HG03064 (cell line): ENCODE measurements around the gene RGS6.

ENCODE experiments used
- ATAC-seq: cut with Tn5 transposase; IDR thresholded peaks from one replicate; pipeline ENCODE4 v1.9.1; 2021; ENCODE audit warnings: low read depth; ENCODE audit not compliant: unreplicated experiment

RGS6 gene

GRCh38 chr14:72217135-72217534 is 284.9 kb downstream of the RGS6 start:
- no peak for ATAC-seq

GRCh38 chr14:72222046-72222445 is 289.8 kb downstream of the RGS6 start:
- no peak for ATAC-seq

- no peak for ATAC-seq
Measured at GRCh38 chr14:72236629-72237028, 304.4 kb downstream of the RGS6 start.

GRCh38 chr14:72237722-72238666 is 305.8 kb downstream of the RGS6 start:
- no peak for ATAC-seq

- no peak for ATAC-seq
Measured at GRCh38 chr14:72243309-72244293, 311.4 kb downstream of the RGS6 start.

- no peak for ATAC-seq
Measured at GRCh38 chr14:72247896-72248465, 315.8 kb downstream of the RGS6 start.

- no peak for ATAC-seq
Measured at GRCh38 chr14:72253503-72253902, 321.3 kb downstream of the RGS6 start.

GRCh38 chr14:72254202-72254936 is 322.1 kb downstream of the RGS6 start:
- ATAC-seq: no peak

- ATAC-seq: no peak
Measured at GRCh38 chr14:72254937-72255472, 322.8 kb downstream of the RGS6 start.

GRCh38 chr14:72256055-72256454 is 323.8 kb downstream of the RGS6 start:
- ATAC-seq: no peak

- ATAC-seq: no peak
Measured at GRCh38 chr14:72261068-72261467, 328.8 kb downstream of the RGS6 start.

GRCh38 chr14:72262771-72263170 is 330.5 kb downstream of the RGS6 start:
- no peak for ATAC-seq

GRCh38 chr14:72264716-72265115 is 332.5 kb downstream of the RGS6 start:
- no peak for ATAC-seq

- ATAC-seq: no peak
Measured at GRCh38 chr14:72270147-72270727, 338.0 kb downstream of the RGS6 start.

GRCh38 chr14:72270749-72271148 is 338.5 kb downstream of the RGS6 start:
- ATAC-seq: no peak

GRCh38 chr14:72275242-72275641 is 343.0 kb downstream of the RGS6 start:
- no peak for ATAC-seq

- no peak for ATAC-seq
Measured at GRCh38 chr14:72278316-72278715, 346.1 kb downstream of the RGS6 start.

- ATAC-seq: no peak
Measured at GRCh38 chr14:72284176-72284575, 351.9 kb downstream of the RGS6 start.

- no peak for ATAC-seq
Measured at GRCh38 chr14:72290241-72290640, 358.0 kb downstream of the RGS6 start.
